C4-2B (cell line): ENCODE results near the gene FAM149A.

ENCODE experiments used
- ZFX ChIP-seq: fragments of 450-650 bp; IDR thresholded peaks from 2 replicates; pipeline ENCODE4 v1.6.1; 2017
- TF ChIP-seq, protein P1 (sequence below): fragments of 450-650 bp; conservative IDR thresholded peaks from 2 replicates; pipeline ENCODE4 v1.5.1; 2017; ENCODE audit warnings: mild to moderate bottlenecking

- TF ChIP-seq, protein P1, sequence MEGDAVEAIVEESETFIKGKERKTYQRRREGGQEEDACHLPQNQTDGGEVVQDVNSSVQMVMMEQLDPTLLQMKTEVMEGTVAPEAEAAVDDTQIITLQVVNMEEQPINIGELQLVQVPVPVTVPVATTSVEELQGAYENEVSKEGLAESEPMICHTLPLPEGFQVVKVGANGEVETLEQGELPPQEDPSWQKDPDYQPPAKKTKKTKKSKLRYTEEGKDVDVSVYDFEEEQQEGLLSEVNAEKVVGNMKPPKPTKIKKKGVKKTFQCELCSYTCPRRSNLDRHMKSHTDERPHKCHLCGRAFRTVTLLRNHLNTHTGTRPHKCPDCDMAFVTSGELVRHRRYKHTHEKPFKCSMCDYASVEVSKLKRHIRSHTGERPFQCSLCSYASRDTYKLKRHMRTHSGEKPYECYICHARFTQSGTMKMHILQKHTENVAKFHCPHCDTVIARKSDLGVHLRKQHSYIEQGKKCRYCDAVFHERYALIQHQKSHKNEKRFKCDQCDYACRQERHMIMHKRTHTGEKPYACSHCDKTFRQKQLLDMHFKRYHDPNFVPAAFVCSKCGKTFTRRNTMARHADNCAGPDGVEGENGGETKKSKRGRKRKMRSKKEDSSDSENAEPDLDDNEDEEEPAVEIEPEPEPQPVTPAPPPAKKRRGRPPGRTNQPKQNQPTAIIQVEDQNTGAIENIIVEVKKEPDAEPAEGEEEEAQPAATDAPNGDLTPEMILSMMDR: no peak
- TF ChIP-seq ZFX: no peak
Observed at GRCh38 chr4:186188107-186188506, 83.6 kb downstream of the FAM149A start.
